Stimulated activated CD8-positive, alpha-beta memory T cell treated with anti-CD3 and anti-CD28 coated beads, Interleukin-15, amount 100 ng/mL, for 24 hours (primary cell): ENCODE results near the gene ARHGAP26.

Experiments used
- DNase-seq: peaks from one replicate; pipeline ENCODE4 v3.0.0-alpha.2; 2020; ENCODE audit warnings: low read depth

The ARHGAP26 gene

GRCh38 chr5:143120460-143121134 is 350.4 kb downstream of the ARHGAP26 start:
- no peak for DNase-seq

- no peak for DNase-seq
Measured at GRCh38 chr5:143121135-143121475, 350.9 kb downstream of the ARHGAP26 start.

- no peak for DNase-seq
Measured at GRCh38 chr5:143124593-143124992, 354.4 kb downstream of the ARHGAP26 start.

GRCh38 chr5:143126174-143127019 is 356.2 kb downstream of the ARHGAP26 start:
- DNase-seq = no peak

GRCh38 chr5:143128412-143129071 is 358.4 kb downstream of the ARHGAP26 start:
- DNase-seq = no peak

- DNase-seq = no peak
Measured at GRCh38 chr5:143129203-143129602, 359.0 kb downstream of the ARHGAP26 start.

- DNase-seq = no peak
Measured at GRCh38 chr5:143129910-143130612, 359.9 kb downstream of the ARHGAP26 start.

GRCh38 chr5:143130613-143131305 is 360.6 kb downstream of the ARHGAP26 start:
- no peak for DNase-seq

GRCh38 chr5:143131972-143132371 is 361.8 kb downstream of the ARHGAP26 start:
- DNase-seq = no peak

GRCh38 chr5:143132739-143133138 is 362.6 kb downstream of the ARHGAP26 start:
- DNase-seq = no peak

- DNase-seq = no peak
Measured at GRCh38 chr5:143133721-143134120, 363.5 kb downstream of the ARHGAP26 start.

- no peak for DNase-seq
Measured at GRCh38 chr5:143134269-143134668, 364.1 kb downstream of the ARHGAP26 start.

- no peak for DNase-seq
Measured at GRCh38 chr5:143134900-143135299, 364.7 kb downstream of the ARHGAP26 start.

GRCh38 chr5:143135832-143136551 is 365.8 kb downstream of the ARHGAP26 start:
- DNase-seq = no peak

GRCh38 chr5:143138839-143139238 is 368.7 kb downstream of the ARHGAP26 start:
- no peak for DNase-seq

GRCh38 chr5:143139585-143139984 is 369.4 kb downstream of the ARHGAP26 start:
- no peak for DNase-seq

- DNase-seq = no peak
Measured at GRCh38 chr5:143140492-143141203, 370.5 kb downstream of the ARHGAP26 start.

- no peak for DNase-seq
Measured at GRCh38 chr5:143141652-143142051, 371.5 kb downstream of the ARHGAP26 start.

GRCh38 chr5:143142596-143143435 is 372.6 kb downstream of the ARHGAP26 start:
- DNase-seq = no peak
